K562 (cell line): Measurements from ENCODE around the gene DUS1L. TPM values are rescaled to one million over a fixed set of nuclear protein-coding genes. Genes with fewer than 3 reads are reported as not detected.

Experiments used
- ATAC-seq: fragments of 200-7000 bp; cut with Tn5 transposase; 3 replicates; pipeline ENCODE4 v1.9.1; 2020; ENCODE audit warnings: moderate library complexity
- BruUV-seq: library from RNA; stranded (reverse); fragments of 400-500 nt; replicated peaks from 2 replicates; lab custom pipeline; 2021; lab: Mats Ljungman, UMichigan
- CTCF ChIA-PET: fragments of 300-600 bp; formaldehyde crosslinking; extraction: SDS; loops from one replicate; lab custom pipeline; 2021; ENCODE audit warnings: low intra/inter-chr PET ratio; lab: Yijun Ruan, JAX
- POLR2A ChIA-PET: fragments of 300-600, 350-650 bp; sonication (Branson Sonifier 250); formaldehyde crosslinking; extraction: SDS; loops from one replicate; lab custom pipeline; 2021; ENCODE audit warnings: antibody characterized with exemption, inconsistent platforms; lab: Yijun Ruan, JAX
- DNase-seq, 4 experiments: peaks; one replicate each; pipeline versions ENCODE4 v3.0.0 to v3.0.0-alpha.2; 2011 to 2018; ENCODE audit warnings: low spot score in 3 of 4, mixed read lengths in 3 of 4; ENCODE audit errors: extremely low read depth in 1 of 4
- FAIRE-seq: peaks from 2 replicates; lab custom pipeline; 2011; peaks lifted over from hg19 to GRCh38; lab: Jason Lieb, UNC
- H2AFZ ChIP-seq: 2 replicates; pipeline ENCODE4 v1.6.0; 2011; ENCODE audit warnings: low read depth, low read length, control low read depth, inconsistent platforms
- H3K27ac ChIP-seq: fragments of 200-600 bp; 3 replicates; pipeline ENCODE4 v1.8.0; 2011; ENCODE audit warnings: low read depth, mild to moderate bottlenecking, control low read depth, inconsistent platforms, low read length, moderate library complexity, mixed read lengths; ENCODE audit errors: extremely low read depth
- H3K27me3 ChIP-seq, 2 experiments: fragments of 300-600 bp in 1 of 2; 2 replicates in 1 of 2; 3 replicates in 1 of 2; pipeline versions ENCODE4 v1.6.0 to v1.8.0; 2011; ENCODE audit warnings: inconsistent platforms in 2 of 2, low read length in 2 of 2, mild to moderate bottlenecking in 1 of 2, mixed read lengths in 1 of 2, moderate library complexity in 1 of 2; ENCODE audit not compliant: control insufficient read depth in 2 of 2, insufficient read depth in 2 of 2
- H3K36me3 ChIP-seq: fragments of 300-600 bp; 3 replicates; pipeline ENCODE4 v1.8.0; 2011; ENCODE audit warnings: mild to moderate bottlenecking, low read length, inconsistent platforms; ENCODE audit not compliant: control insufficient read depth, insufficient read depth
- H3K4me1 ChIP-seq, 2 experiments: fragments of 200-600 bp in 1 of 2; replicated peaks in 1 of 2; 2 replicates in 1 of 2; 3 replicates in 1 of 2; pipeline versions ENCODE4 v1.5.1 to v1.8.0; 2011; ENCODE audit warnings: inconsistent platforms in 2 of 2, low read length in 2 of 2, mild to moderate bottlenecking in 1 of 2, mixed read lengths in 1 of 2, moderate library complexity in 1 of 2; ENCODE audit not compliant: control insufficient read depth in 2 of 2, insufficient read depth in 2 of 2
- H3K4me2 ChIP-seq: 2 replicates; pipeline ENCODE4 v1.6.1; 2011; ENCODE audit warnings: low read length, control low read depth, inconsistent platforms, mixed read lengths; ENCODE audit not compliant: insufficient read depth
- H3K4me3 ChIP-seq: fragments of 200-600 bp; sonication (generic), shearing (Covaris generic); 2 replicates; pipeline ENCODE4 v1.5.1; 2016; ENCODE audit warnings: control low read depth, inconsistent platforms
- H3K79me2 ChIP-seq: fragments of 200-600 bp; 3 replicates; pipeline ENCODE4 v1.8.0; 2011; ENCODE audit warnings: low read length, inconsistent platforms; ENCODE audit not compliant: control insufficient read depth, insufficient read depth
- H3K9ac ChIP-seq, 2 experiments: 2 replicates each; pipeline versions ENCODE4 v1.6.0 to v1.6.1; 2011; ENCODE audit warnings: low read depth in 2 of 2, low read length in 2 of 2, control low read depth in 1 of 2, inconsistent platforms in 1 of 2, mild to moderate bottlenecking in 1 of 2, mixed read lengths in 1 of 2; ENCODE audit not compliant: insufficient read depth in 1 of 2
- H3K9me1 ChIP-seq: one replicate; pipeline ENCODE4 v1.6.0; 2011; ENCODE audit warnings: inconsistent platforms, mild to moderate bottlenecking, low read length, moderate library complexity; ENCODE audit not compliant: control insufficient read depth, insufficient read depth
- H3K9me3 ChIP-seq: replicated peaks from 2 replicates; pipeline ENCODE4 v1.5.1; 2011; ENCODE audit warnings: low read depth, low read length, inconsistent platforms; ENCODE audit not compliant: control insufficient read depth, insufficient read depth
- H4K20me1 ChIP-seq: replicated peaks from 2 replicates; pipeline ENCODE4 v1.6.1; 2011; ENCODE audit warnings: low read length, inconsistent platforms, mixed read lengths; ENCODE audit not compliant: control insufficient read depth, insufficient read depth
- GABPA ChIP-seq: fragments of 200-800 bp; sonication (Bioruptor generic); conservative IDR thresholded peaks from 2 replicates; pipeline ENCODE4 v1.6.1; 2016; ENCODE audit warnings: low read depth, missing genetic modification characterization, missing compliant biosample characterization
- JUN ChIP-seq, 2 experiments: sonication (generic) in 1 of 2; formaldehyde crosslinking in 1 of 2; IDR thresholded peaks; 2 replicates each; pipeline versions ENCODE4 v1.6.1 to v1.8.0; 2012 to 2022; ENCODE audit warnings: borderline replicate concordance in 2 of 2, mild to moderate bottlenecking in 2 of 2, improper control_type of control experiment in 1 of 2, low read depth in 1 of 2, low read length in 1 of 2, missing genetic modification reagents in 1 of 2
- NR2C2 ChIP-seq, 2 experiments: fragments of 200-800 bp in 1 of 2; sonication (Bioruptor generic) in 1 of 2; sonication (generic) in 1 of 2; formaldehyde crosslinking in 1 of 2; IDR thresholded peaks; 2 replicates each; pipeline versions ENCODE4 v1.6.1 to v1.8.0; 2016 to 2022; ENCODE audit warnings: mild to moderate bottlenecking in 1 of 2, missing compliant biosample characterization in 1 of 2, missing genetic modification characterization in 1 of 2, missing genetic modification reagents in 1 of 2
- POLR2B ChIP-seq: fragments of 450-650 bp; IDR thresholded peaks from 2 replicates; pipeline ENCODE4 v1.6.1; 2018; ENCODE audit warnings: low read depth; ENCODE audit not compliant: partially characterized antibody
- POLR2G ChIP-seq: fragments of 200-400 bp; formaldehyde crosslinking; IDR thresholded peaks from 2 replicates; pipeline ENCODE4 v1.6.1; 2017; ENCODE audit warnings: low read depth, mild to moderate bottlenecking, antibody characterized with exemption, low read length, moderate library complexity
- ZC3H8 ChIP-seq: fragments of 450-650 bp; IDR thresholded peaks from 2 replicates; pipeline ENCODE4 v1.6.1; 2017
- ZNF124 ChIP-seq: sonication (generic); formaldehyde crosslinking; IDR thresholded peaks from 2 replicates; pipeline ENCODE4 v1.8.1; 2022; ENCODE audit warnings: missing genetic modification reagents
- WGBS: fragments of 100-300 bp; shearing (Covaris generic); methylation state at CpG from one replicate; pipeline ENCODE4 v1.1.6; 2016; ENCODE audit warnings: low coverage, mixed read lengths; ENCODE audit not compliant: insufficient coverage; ENCODE audit errors: missing lambda C conversion rate; 5-methylcytosine and 5-hydroxymethylcytosine counted together
- in situ Hi-C: fragments of 300-500 bp; cut with MboI; formaldehyde crosslinking; loops from 4 replicates; pipeline ENCODE4 v1.15.0; 2018; ENCODE audit warnings: inconsistent platforms, mixed read lengths
- intact Hi-C: fragments of 100-400 bp; cut with micrococcal nuclease; formaldehyde crosslinking; loops from 2 replicates; pipeline ENCODE4 v1.14.2; 2022
- polyA plus RNA-seq, 8 experiments: library from polyadenylated mRNA; depleted of rRNA in 4 of 8; stranded (reverse) in 5 of 8; unstranded in 3 of 8; fragments of >200 nt; fragmentation: Nextera tagmentation in 2 of 8; fragmentation: Illumina TruSeq in 1 of 8; extraction: Ambion mirVana in 2 of 8; extraction: Trizol in 1 of 8; gene quantifications; 2 replicates each; pipeline versions ENCODE4 v1.2.1 to v1.2.3, GENCODE V29; 2011 to 2014; ENCODE audit warnings: inconsistent platforms in 1 of 8, missing spikeins in 1 of 8
- total RNA-seq, 7 experiments: library from RNA; depleted of rRNA in 6 of 7; stranded (reverse); fragments of >200 nt in 6 of 7; fragmentation: Illumina TruSeq in 2 of 7; extraction: Trizol in 2 of 7; gene quantifications; 2 replicates each; pipeline versions ENCODE4 v1.2.1 to v1.2.3, GENCODE V29; 2011 to 2021; ENCODE audit warnings: low replicate concordance in 1 of 7

Gene DUS1L
- total and polyA plus RNA-seq, 9 of the 15 experiments (the other 6 are each of a cell fraction or from before 2014, with no cell fraction given) = 7.8 to 210 (median 83.9) TPM

DNA sequence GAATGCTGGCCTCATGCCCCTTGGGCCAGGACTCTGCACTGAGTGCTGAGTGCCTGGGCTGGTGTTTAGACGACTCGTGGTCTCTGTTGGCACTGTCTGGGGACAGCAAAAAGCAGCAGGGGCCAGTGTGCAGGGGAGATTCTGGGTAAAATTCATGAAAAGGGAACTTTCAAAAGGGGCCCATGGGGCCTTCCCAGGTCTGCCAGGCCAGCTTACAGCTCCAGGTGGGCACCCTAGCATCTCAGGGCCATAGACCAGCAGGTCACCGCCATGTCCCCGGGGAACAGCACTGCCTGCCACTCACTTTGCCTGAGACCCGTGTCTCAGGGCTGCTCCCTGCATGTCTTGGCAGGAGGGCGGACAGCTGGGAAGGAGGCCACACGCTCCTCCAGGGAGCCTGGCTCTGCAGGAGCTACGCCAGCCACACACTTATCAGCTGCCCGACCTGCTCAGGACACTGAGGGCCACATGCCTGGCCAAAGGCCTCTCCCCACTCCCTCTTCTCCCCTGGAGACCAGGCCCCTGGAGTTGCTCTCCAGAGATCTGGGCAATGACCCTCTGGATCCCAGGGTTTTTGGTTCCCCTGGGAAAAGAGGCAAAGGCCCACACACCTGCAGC is 41.2 kb upstream of the DUS1L start:
- H3K9me1 ChIP-seq = no peaks in the 10 kb centered on the region
- H3K27me3 ChIP-seq = no peaks in the 10 kb centered on the region
- peak overlapping the region; percentile 44; the same call in 1 of the 3 replicates for H3K27ac ChIP-seq
- 0 out of 2 replicates have a peak, but pooled peaks have one; percentile 20 for TF ChIP-seq POLR2G
- TF ChIP-seq ZC3H8 = no peak
- TF ChIP-seq NR2C2 (CRISPR knock-in tag; IDR thresholded peaks at IDR 0.05) = no peak
- TF ChIP-seq NR2C2 (tag; IDR thresholded peaks at IDR 0.05) = peak; percentile 18; the same call in 1 of the 2 replicates
- TF ChIP-seq POLR2B = no peak
- no peak for TF ChIP-seq JUN (IDR thresholded peaks at IDR 0.05; ENCODE audit: borderline replicate concordance, low read depth, low read length)
- no peak for TF ChIP-seq JUN (CRISPR knock-in tag; IDR thresholded peaks at IDR 0.05; ENCODE audit: borderline replicate concordance)
- TF ChIP-seq ZNF124 (CRISPR knock-in tag) = no peak
- peak; percentile 53 for TF ChIP-seq GABPA (tag)
- no peak for ATAC-seq
- BruUV-seq = no TSS peak
- H3K9ac ChIP-seq = peak overlapping the region in 1 of 2 experiments; percentile 84; a peak in 2 of 4 replicates
- FAIRE-seq = no peak
- H3K79me2 ChIP-seq = no peaks in the 10 kb centered on the region
- WGBS = 74% methylated on average over 9 of the region's 9 CpGs
- no peaks in the 10 kb centered on the region for H4K20me1 ChIP-seq
- ChIA-PET POLR2A (interaction anchor here (0.6 to 1.0 kb wide), 2 partner anchors 23 to 594 kb away, joined by 3 to 4 read pairs; partner anchors contain the start of gene ACTG1), CTCF (no interaction called here)
- no peak overlapping the region for H3K4me2 ChIP-seq
- H2AFZ ChIP-seq = no peak overlapping the region
- DNase-seq = no peak
- in situ Hi-C loops (no loop called here), intact Hi-C loops (loop anchor here (5.0 kb wide), 1 partner anchor 36 kb away; no protein-coding TSS in a partner anchor)
- peaks cover 18 to 66% of the 10 kb centered on the region in 2 experiments for H3K4me1 ChIP-seq
- H3K4me3 ChIP-seq = no peak overlapping the region
- no peaks in the 10 kb centered on the region; the same call in 2 of the 3 replicates for H3K36me3 ChIP-seq
- no peaks in the 10 kb centered on the region for H3K9me3 ChIP-seq
